Gastroesophageal sphincter (tissue), 3 donors: ENCODE measurements around the gene LPIN1.

Experiments used
- POLR2A ChIP-seq, 2 donors: fragments of 450-650 bp; IDR thresholded peaks; one replicate each; pipeline ENCODE4 v1.6.1; 2017; ENCODE audit warnings: antibody characterized with exemption in 2 of 2, mild to moderate bottlenecking in 2 of 2, moderate library complexity in 1 of 2
- TF ChIP-seq, protein P1 (sequence below), 4 experiments: fragments of 200-600 bp in 2 of 4; fragments of 450-650 bp in 2 of 4; sonication (generic) in 1 of 4; IDR thresholded peaks; one replicate each; pipeline ENCODE4 v1.5.1; 2017 to 2019; ENCODE audit warnings: antibody characterized with exemption in 4 of 4, mild to moderate bottlenecking in 2 of 4, moderate library complexity in 2 of 4

DNA sequence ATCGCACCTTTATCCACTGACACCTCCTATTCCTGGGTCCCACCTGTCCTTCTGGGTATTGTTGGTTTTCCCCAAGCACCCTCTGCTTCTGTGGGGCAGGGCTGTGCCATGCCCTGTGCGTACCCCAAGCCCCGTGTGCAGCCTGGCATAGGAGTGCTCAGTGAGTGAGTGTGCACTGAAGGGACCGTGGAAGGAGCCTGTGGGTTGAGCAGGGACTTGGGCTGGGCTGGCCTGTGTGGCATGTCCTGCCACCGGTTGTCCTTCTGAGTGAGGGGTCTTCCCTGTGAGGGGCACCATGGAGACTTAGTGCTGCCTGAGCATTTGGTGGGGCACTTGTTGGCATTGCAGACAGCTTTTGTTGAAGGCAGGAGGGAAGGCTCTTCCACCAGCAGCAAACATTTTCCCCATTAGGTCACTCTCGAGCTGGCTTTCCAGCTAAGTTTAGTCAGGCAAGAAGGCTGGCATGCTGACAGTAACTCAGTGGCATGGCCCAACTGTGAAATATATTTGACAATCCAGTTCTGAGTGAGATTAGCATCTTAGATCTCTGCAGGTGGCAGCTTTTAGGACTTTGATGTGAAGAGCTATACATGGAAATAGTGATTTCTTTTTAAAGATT is 64.7 kb downstream of the LPIN1 start:
- TF ChIP-seq, protein P1, sequence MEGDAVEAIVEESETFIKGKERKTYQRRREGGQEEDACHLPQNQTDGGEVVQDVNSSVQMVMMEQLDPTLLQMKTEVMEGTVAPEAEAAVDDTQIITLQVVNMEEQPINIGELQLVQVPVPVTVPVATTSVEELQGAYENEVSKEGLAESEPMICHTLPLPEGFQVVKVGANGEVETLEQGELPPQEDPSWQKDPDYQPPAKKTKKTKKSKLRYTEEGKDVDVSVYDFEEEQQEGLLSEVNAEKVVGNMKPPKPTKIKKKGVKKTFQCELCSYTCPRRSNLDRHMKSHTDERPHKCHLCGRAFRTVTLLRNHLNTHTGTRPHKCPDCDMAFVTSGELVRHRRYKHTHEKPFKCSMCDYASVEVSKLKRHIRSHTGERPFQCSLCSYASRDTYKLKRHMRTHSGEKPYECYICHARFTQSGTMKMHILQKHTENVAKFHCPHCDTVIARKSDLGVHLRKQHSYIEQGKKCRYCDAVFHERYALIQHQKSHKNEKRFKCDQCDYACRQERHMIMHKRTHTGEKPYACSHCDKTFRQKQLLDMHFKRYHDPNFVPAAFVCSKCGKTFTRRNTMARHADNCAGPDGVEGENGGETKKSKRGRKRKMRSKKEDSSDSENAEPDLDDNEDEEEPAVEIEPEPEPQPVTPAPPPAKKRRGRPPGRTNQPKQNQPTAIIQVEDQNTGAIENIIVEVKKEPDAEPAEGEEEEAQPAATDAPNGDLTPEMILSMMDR (IDR thresholded peaks at IDR 0.05): no peak
- no peak for TF ChIP-seq POLR2A (IDR thresholded peaks at IDR 0.05)
